ENCODE measurements around the gene GM2A.

Gene GM2A

DNA sequence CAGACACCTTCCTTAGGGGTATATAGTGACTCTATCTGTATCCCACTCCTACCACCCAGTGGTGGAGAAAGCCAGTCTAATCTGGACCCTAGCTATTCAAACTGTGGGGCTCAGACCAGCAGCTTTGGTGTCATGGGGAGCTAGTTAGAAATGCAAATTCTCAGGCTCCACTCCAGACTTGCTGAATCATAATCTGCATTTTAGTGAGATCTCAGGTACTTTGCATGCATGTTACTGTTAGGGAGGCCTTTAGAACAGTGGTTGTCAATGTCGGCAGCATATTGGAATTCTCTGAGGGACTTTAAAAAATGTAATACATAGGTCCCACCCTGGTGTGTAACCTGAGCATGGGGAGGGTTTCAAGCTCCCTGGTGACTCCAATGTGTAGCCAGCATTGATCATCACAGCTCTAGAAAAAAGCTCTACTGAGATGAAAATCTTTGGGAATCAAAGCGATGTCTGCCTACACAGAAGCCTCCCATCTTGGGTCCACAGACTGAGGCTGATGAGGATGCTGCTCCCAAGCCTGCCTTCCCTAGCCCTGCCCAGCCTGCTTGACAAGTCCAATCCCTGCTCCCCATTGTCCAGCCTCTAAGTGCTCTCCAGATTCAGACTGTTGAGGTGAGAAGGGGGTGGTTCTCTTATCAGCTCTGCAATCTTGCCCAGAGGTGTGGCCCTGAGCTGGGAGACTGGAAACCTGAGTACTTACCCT lies 11.9 kb upstream of the GM2A start:
- no peak for DNase-seq (ENCODE audit: low read depth)
- no peak overlapping the region for H3K4me3 ChIP-seq (ENCODE audit: low read length)
- TF ChIP-seq, protein P1, sequence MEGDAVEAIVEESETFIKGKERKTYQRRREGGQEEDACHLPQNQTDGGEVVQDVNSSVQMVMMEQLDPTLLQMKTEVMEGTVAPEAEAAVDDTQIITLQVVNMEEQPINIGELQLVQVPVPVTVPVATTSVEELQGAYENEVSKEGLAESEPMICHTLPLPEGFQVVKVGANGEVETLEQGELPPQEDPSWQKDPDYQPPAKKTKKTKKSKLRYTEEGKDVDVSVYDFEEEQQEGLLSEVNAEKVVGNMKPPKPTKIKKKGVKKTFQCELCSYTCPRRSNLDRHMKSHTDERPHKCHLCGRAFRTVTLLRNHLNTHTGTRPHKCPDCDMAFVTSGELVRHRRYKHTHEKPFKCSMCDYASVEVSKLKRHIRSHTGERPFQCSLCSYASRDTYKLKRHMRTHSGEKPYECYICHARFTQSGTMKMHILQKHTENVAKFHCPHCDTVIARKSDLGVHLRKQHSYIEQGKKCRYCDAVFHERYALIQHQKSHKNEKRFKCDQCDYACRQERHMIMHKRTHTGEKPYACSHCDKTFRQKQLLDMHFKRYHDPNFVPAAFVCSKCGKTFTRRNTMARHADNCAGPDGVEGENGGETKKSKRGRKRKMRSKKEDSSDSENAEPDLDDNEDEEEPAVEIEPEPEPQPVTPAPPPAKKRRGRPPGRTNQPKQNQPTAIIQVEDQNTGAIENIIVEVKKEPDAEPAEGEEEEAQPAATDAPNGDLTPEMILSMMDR (conservative IDR thresholded peaks at IDR 0.05; ENCODE audit: low read length): no peak

DNA sequence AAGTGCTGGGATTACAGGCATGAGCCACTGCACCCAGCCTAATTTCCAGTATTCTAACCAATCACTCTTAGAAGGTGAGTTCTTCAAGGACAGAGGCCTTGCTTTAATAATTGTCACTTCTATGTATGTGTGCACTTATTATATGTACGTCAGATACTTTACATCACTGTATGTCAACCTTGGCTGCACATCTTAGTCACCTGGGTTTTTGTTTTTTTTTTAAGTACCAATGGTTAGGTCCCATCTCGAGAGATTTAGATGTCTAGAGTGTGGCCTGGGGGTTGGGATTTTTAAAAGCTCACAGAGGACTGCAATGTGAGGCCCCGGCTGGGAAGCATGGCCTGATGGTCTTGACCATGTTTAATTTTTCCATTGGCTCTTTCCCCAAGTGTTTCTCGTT lies 9.9 kb upstream of the GM2A start:
- TF ChIP-seq, protein P1 (conservative IDR thresholded peaks at IDR 0.05; ENCODE audit: low read length): no peak
- DNase-seq (ENCODE audit: low read depth): no peak
- H3K4me3 ChIP-seq (ENCODE audit: low read length): no peak overlapping the region

DNA sequence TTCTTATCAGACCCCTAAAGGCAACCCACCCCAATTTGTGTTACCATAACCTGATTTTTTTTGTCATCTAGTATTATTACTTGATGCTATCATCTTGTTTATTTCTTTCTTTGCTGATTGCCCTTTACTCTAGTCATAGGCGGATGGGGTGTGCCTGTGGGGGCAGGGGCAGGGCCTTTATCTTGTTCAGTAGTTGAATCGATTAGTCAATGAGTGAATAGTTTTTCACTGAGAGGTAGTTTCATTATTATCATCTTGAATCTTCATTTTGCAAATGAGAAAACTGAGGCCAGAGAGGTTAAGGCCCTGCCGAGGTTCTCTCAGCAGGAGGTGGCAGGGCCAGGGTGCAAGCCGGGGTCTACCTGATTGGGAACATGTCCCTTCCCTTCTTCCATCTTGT lies 9.4 kb upstream of the GM2A start:
- DNase-seq (ENCODE audit: low read depth): no peak
- TF ChIP-seq, protein P1 (conservative IDR thresholded peaks at IDR 0.05; ENCODE audit: low read length): no peak
- no peak overlapping the region for H3K4me3 ChIP-seq (ENCODE audit: low read length)

DNA sequence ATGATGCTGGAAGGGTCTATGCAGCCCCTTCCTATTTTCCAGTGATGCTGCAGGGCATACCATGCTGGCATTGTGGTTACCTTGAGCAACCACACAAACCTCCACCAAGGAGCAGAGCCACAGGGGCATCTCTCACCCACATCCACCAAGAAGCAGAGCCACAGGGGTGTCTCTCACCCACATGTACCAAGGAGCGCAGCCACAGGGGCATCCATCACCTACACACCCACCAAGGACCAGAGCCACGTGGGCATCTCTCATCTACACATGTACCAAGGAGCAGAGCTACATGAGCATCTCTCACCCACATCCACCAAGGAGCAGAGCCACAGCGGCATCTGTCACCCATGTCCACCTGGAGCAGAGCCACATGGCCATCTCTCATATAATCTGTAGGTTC lies 8.8 kb upstream of the GM2A start:
- TF ChIP-seq, protein P1 (conservative IDR thresholded peaks at IDR 0.05; ENCODE audit: low read length): no peak
- no peak overlapping the region for H3K4me3 ChIP-seq (ENCODE audit: low read length)
- DNase-seq (ENCODE audit: low read depth): no peak

DNA sequence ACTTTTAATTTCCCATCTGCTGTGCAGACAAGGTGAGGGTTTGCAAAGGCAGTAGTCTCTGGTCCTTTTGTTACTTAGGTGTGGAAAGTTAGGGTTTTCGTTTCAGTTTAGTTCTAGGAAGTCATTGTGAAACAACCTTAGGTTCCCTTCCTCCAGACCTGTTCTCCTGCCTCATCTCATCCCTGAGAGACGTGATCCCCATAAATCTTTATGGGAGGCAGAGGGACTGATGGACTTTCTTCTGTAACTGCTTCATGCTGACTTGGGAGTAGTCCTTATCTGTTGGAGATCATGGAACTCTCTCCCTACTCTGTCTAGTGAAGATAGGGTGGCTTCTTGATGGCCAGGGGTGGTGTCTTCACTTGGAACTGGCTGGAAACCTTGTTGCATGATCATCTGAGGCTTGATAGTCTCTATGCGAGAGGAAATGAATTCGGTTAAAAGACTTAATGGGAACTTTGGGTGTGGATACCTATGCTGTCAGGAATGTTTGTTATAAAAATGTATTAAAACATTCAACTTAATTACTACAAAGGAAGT lies 7.2 kb upstream of the GM2A start:
- TF ChIP-seq, protein P1 (conservative IDR thresholded peaks at IDR 0.05; ENCODE audit: low read length): no peak
- no peak for DNase-seq (ENCODE audit: low read depth)
- no peak overlapping the region for H3K4me3 ChIP-seq (ENCODE audit: low read length)

DNA sequence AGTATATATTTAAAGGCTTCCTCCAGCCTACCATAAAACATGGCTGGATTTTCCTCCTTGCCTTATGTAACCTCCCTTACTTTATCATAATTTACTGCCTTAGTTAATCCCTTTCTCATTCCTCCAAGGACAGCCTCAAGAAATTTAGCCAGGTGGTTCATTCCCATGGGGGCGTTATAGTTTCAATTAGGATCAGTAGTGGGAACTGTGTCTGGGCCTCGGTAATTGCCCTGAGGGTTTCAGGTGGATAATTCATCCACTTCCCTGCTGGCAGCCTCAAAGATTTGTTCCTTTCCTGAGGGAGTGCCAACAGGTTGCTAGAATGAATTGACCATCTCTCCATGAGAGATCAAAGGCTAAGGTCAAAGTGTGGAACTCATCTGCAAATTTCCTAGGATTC lies 4.3 kb upstream of the GM2A start:
- no peak overlapping the region for H3K4me3 ChIP-seq (ENCODE audit: low read length)
- TF ChIP-seq, protein P1 (conservative IDR thresholded peaks at IDR 0.05; ENCODE audit: low read length): no peak
- DNase-seq (ENCODE audit: low read depth): no peak

DNA sequence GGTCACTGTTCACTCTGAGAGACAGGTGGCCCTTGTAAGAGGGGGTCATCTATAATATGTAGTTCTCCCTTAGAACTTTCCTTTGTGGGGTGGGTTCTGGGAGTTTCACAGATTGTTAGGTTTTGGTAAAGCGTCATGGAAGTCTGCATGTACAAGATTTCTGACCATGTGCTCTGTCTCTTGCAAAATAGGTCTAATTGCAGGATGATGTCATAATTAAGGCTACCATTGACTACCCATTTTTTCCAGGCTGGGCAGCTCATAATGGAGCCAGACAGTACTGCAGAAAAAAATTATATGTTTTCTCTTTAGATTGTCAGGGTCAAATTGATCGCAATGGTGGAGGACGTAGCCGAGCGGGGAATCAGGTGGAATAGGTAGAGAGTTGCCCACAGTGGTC lies 3.7 kb upstream of the GM2A start:
- H3K4me3 ChIP-seq (ENCODE audit: low read length): no peak overlapping the region
- no peak for DNase-seq (ENCODE audit: low read depth)
- TF ChIP-seq, protein P1 (conservative IDR thresholded peaks at IDR 0.05; ENCODE audit: low read length): no peak

All from AG10803 (cell line).